Heart left ventricle (tissue), 16 donors: ENCODE measurements around the gene COL6A2. TPM values are rescaled to one million over a fixed set of nuclear protein-coding genes. Genes with fewer than 3 reads are reported as not detected.
"Not testable (repeated sequence)": the region's sequence is repeated elsewhere in the genome, so short reads cannot be mapped to it uniquely, and the experiment has no call there.

Source experiments
- ATAC-seq, 4 donors: fragments of 200-7000 bp; cut with Tn5 transposase; one replicate each; pipeline ENCODE4 v1.9.1; 2020 to 2022; ENCODE audit warnings: moderate library complexity in 4 of 4, mild to moderate bottlenecking in 3 of 4, moderate number of reproducible peaks in 1 of 4
- DNase-seq, 5 donors: peaks; one replicate each; pipeline ENCODE4 v3.0.0-alpha.2; 2020
- H3K27ac ChIP-seq, 12 donors: fragments of 200-600 bp; sonication (generic) in 4 of 12; one replicate each; pipeline versions ENCODE4 v1.5.0 to v1.8.0; 2016 to 2022; ENCODE audit warnings: mild to moderate bottlenecking in 2 of 12
- H3K27me3 ChIP-seq, 9 donors: fragments of 200-600 bp; sonication (generic) in 2 of 9; one replicate each; pipeline versions ENCODE4 v1.5.1 to v1.8.0; 2016 to 2022; ENCODE audit warnings: mild to moderate bottlenecking in 3 of 9
- H3K36me3 ChIP-seq, 9 donors: fragments of 200-600 bp; sonication (generic) in 2 of 9; one replicate each; pipeline versions ENCODE4 v1.5.0 to v1.8.0; 2018 to 2022; ENCODE audit warnings: mild to moderate bottlenecking in 2 of 9
- H3K4me1 ChIP-seq, 12 donors: fragments of 200-600 bp; sonication (generic) in 4 of 12; one replicate each; pipeline versions ENCODE4 v1.5.0 to v1.8.0; 2016 to 2022; ENCODE audit warnings: mild to moderate bottlenecking in 3 of 12
- H3K4me3 ChIP-seq, 12 donors: fragments of 200-600 bp; sonication (generic) in 4 of 12; one replicate each; pipeline versions ENCODE4 v1.5.0 to v1.8.0; 2017 to 2022; ENCODE audit warnings: mild to moderate bottlenecking in 9 of 12, moderate library complexity in 4 of 12
- H3K9me3 ChIP-seq, 12 donors: fragments of 200-600 bp; sonication (generic) in 4 of 12; one replicate each; pipeline versions ENCODE4 v1.5.0 to v1.8.0; 2016 to 2022; ENCODE audit warnings: mild to moderate bottlenecking in 1 of 12
- POLR2A ChIP-seq, 2 donors: fragments of 450-650 bp; IDR thresholded peaks; one replicate each; pipeline ENCODE4 v1.6.1; 2017; ENCODE audit warnings: antibody characterized with exemption in 2 of 2, mild to moderate bottlenecking in 2 of 2, moderate library complexity in 2 of 2
- WGBS, 4 donors: extraction: QIAGEN DNeasy Blood & Tissue Kit in 2 of 4; methylation state at CpG; one replicate each; pipeline versions ENCODE4 v1.1.5 to v1.1.7; 2013 to 2018; 5-methylcytosine and 5-hydroxymethylcytosine counted together
- intact Hi-C, 10 donors: fragments of 100-400 bp; cut with DNase I; formaldehyde crosslinking; loops; one replicate each; pipeline versions ENCODE4 v1.11.1 to v1.14.2; 2022
- polyA plus RNA-seq, 2 donors: library from polyadenylated mRNA; stranded (reverse); fragments of 200-250 nt; gene quantifications; one replicate each; pipeline ENCODE4 v1.2.3, GENCODE V29; 2013
- total RNA-seq, 9 donors: library from RNA; depleted of rRNA in 2 of 9; stranded (reverse); fragments of >200 nt in 2 of 9; fragmentation: NEBNext Ultra II Directional in 3 of 9; extraction: Animal tissue kit (Norgen Biotek cat#: 25700) in 3 of 9; gene quantifications; one replicate each; pipeline versions ENCODE4 v1.1.0 to v1.2.4, GENCODE V29; 2016 to 2023
- TF ChIP-seq, protein P1 (sequence below), 12 donors: fragments of 200-600 bp; sonication (generic) in 4 of 12; IDR thresholded peaks; one replicate each; pipeline versions ENCODE4 v1.5.0 to v1.8.0; 2018 to 2022; ENCODE audit warnings: antibody characterized with exemption in 12 of 12, mild to moderate bottlenecking in 5 of 12
- donor health status: ischemic (EF 13 %, LVEDD 7.1; RV severe dilation, severe dysfunction).
- donor health status: healthy with polysubstance abuse.
- donor health status: DM: no; HTN: yes; CAD: no.
- donor health status: DM: no; HTN: no; CAD: no.
- donor health status: ischemic (EF 25% LVEDD 6.9; RV normal size, moderate dysfunction).
- donor health status: ischemic (EF 25% LVEDD 5.7; RV mildly dilated, moderate dysfunction).
- donor health status: healthy.
- donor health status: DM: yes; HTN: yes; CAD: no.
- donor health status: ischemic (EF 35%, LVEDD 5.7; RV mildly dilated, moderate dysfunction).
- donor health status: nonischemic (EF 11% LVEDD 7.7; RV severe dilation, severe dysfunction).
- donor health status: DM: yes; HTN: yes; CAD: no.
- donor health status: PGD.
- donor health status: ischemic (EF 29% LVEDD 5.4; RV normal size, mild dysfunction).
- donor health status: nonischemic (EF 23%, LVEDD 6.1; RV moderate dilation, normal function).

Gene COL6A2
- total and polyA plus RNA-seq, 11 donors = 118 to 484 (median 158) TPM

GRCh38 chr21:46100020-46100419 lies 2.1 kb downstream of the COL6A2 start:
- WGBS, 4 donors = 81 to 92% (median 89%) methylated on average over 6 of the region's 6 CpGs
- Histone ChIP-seq H3K27me3 (peaks cover 0 to 20% (median 0%) of the 10 kb centered on the region in 9 donors), H3K27ac (peak overlapping the region in 6 of 12 donors; percentile 30 to 96 (median 64)), H3K9me3 (peaks cover 0 to 33% (median 8%) of the 10 kb centered on the region in 12 donors), H3K36me3 (no peaks in the 10 kb centered on the region), H3K4me3 (peak overlapping the region in 10 of 12 donors; percentile 68 to 97 (median 88)), H3K4me1 (peaks cover 0 to 27% (median 7%) of the 10 kb centered on the region in 12 donors)
- DNase-seq (peak in 1 of 5 donors; percentile 13), ATAC-seq (no peak)
- TF ChIP-seq POLR2A (IDR thresholded peaks at IDR 0.05) = no peak
- TF ChIP-seq, protein P1, sequence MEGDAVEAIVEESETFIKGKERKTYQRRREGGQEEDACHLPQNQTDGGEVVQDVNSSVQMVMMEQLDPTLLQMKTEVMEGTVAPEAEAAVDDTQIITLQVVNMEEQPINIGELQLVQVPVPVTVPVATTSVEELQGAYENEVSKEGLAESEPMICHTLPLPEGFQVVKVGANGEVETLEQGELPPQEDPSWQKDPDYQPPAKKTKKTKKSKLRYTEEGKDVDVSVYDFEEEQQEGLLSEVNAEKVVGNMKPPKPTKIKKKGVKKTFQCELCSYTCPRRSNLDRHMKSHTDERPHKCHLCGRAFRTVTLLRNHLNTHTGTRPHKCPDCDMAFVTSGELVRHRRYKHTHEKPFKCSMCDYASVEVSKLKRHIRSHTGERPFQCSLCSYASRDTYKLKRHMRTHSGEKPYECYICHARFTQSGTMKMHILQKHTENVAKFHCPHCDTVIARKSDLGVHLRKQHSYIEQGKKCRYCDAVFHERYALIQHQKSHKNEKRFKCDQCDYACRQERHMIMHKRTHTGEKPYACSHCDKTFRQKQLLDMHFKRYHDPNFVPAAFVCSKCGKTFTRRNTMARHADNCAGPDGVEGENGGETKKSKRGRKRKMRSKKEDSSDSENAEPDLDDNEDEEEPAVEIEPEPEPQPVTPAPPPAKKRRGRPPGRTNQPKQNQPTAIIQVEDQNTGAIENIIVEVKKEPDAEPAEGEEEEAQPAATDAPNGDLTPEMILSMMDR (IDR thresholded peaks at IDR 0.05) = no peak
- intact Hi-C loops = no loop called here

GRCh38 chr21:46100426-46100825 lies 2.5 kb downstream of the COL6A2 start:
- Histone ChIP-seq H3K9me3 (peaks cover 0 to 37% (median 8%) of the 10 kb centered on the region in 12 donors), H3K4me3 (peak overlapping the region in 10 of 12 donors; percentile 68 to 97 (median 88)), H3K36me3 (no peaks in the 10 kb centered on the region), H3K27me3 (peaks cover 0 to 20% (median 0%) of the 10 kb centered on the region in 9 donors), H3K4me1 (peaks cover 0 to 27% (median 6%) of the 10 kb centered on the region in 12 donors), H3K27ac (peak overlapping the region in 4 of 12 donors; percentile 18 to 89 (median 31))
- intact Hi-C loops = no loop called here
- DNase-seq = peak in 2 of 5 donors; percentile 7 to 14
- ATAC-seq = no peak
- 61 to 87% (median 73%) methylated on average over 7 of the region's 7 CpGs for WGBS, 4 donors
- TF ChIP-seq, protein P1 (IDR thresholded peaks at IDR 0.05) = no peak
- TF ChIP-seq POLR2A (IDR thresholded peaks at IDR 0.05) = no peak

DNA sequence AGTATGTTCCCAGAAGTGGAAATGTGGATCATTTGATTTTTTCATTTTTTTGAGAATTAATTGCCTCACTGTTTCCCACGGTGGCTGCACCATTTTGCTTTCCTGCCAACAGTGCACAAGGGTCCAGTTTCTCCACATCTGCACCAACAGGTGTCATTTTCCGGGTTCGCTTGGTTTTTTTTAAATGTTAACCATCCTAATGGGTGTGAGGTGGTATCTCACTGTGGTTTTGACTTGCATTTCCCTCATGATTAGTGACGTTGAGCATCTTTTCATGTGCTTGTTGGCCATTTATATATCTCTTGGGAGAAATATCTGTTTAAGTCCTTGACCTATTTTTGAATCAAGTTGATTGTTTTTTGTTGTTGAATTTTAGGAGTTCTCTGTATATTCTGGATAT lies 3.0 kb downstream of the COL6A2 start:
- TF ChIP-seq POLR2A (IDR thresholded peaks at IDR 0.05) = no peak
- TF ChIP-seq, protein P1 (IDR thresholded peaks at IDR 0.05) = no peak
- peaks cover 0 to 27% (median 6%) of the 10 kb centered on the region in 12 donors for H3K4me1 ChIP-seq
- DNase-seq (no peak), ATAC-seq (no peak)
- peak overlapping the region in 2 of 12 donors; percentile 18 to 30 for H3K27ac ChIP-seq
- intact Hi-C loops = no loop called here
- H3K36me3 ChIP-seq = no peaks in the 10 kb centered on the region
- H3K27me3 ChIP-seq = peaks cover 0 to 20% (median 0%) of the 10 kb centered on the region in 9 donors
- 73 to 82% (median 78%) methylated on average over 4 of the region's 4 CpGs for WGBS, 4 donors
- peaks cover 0 to 42% (median 8%) of the 10 kb centered on the region in 12 donors for H3K9me3 ChIP-seq
- H3K4me3 ChIP-seq = peak overlapping the region in 6 of 12 donors; percentile 70 to 97 (median 92)

DNA sequence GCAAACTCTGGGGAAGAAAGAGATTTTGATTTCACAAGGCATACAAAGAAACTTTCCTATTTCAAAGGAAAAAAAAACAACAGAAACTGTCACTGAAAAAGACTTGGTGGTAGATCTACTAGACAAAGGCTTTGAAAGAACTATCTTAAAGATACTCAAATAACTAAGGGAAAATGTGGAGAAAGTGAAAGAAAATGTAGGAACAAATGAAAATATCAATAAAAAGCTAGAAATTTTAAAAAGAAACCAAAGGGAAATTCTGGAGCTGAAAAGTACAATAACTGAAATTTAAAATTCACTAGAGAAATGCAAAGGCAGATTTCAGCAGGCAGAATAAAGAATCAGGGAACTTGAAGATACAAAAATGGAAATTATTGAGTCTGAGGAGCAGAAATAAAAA lies 6.2 kb downstream of the COL6A2 start:
- ATAC-seq (no peak), DNase-seq (no peak)
- intact Hi-C loops = no loop called here
- Histone ChIP-seq H3K4me1 (peaks cover 0 to 14% (median 3%) of the 10 kb centered on the region in 12 donors), H3K4me3 (no peak overlapping the region), H3K36me3 (peaks cover 0 to 7% (median 0%) of the 10 kb centered on the region in 9 donors), H3K27me3 (peaks cover 0 to 5% (median 0%) of the 10 kb centered on the region in 9 donors), H3K27ac (peak overlapping the region in 1 of 12 donors; percentile 8), H3K9me3 (peaks cover 0 to 55% (median 13%) of the 10 kb centered on the region in 12 donors)
- no peak for TF ChIP-seq POLR2A (IDR thresholded peaks at IDR 0.05)
- TF ChIP-seq, protein P1 (IDR thresholded peaks at IDR 0.05) = no peak

- H3K4me3 ChIP-seq, DNase-seq, H3K27me3 ChIP-seq, H3K36me3 ChIP-seq, ATAC-seq, intact Hi-C loops, H3K27ac ChIP-seq: not testable (repeated sequence)
- H3K9me3 ChIP-seq = peaks cover 0 to 50% (median 9%) of the 10 kb centered on the region in 12 donors
- H3K4me1 ChIP-seq = peaks cover 0 to 27% (median 18%) of the 10 kb centered on the region in 12 donors
- WGBS, 4 donors = 80 to 90% (median 87%) methylated on average over 2 of the region's 2 CpGs
Observed at GRCh38 chr21:46107376-46107775, 9.5 kb downstream of the COL6A2 start.
